ENCODE measurements around the gene KCNAB3.
A peak's percentile ranks its signal among the peaks of the same experiment; 100 is the strongest.
"Not testable (repeated sequence)": the region's sequence is repeated elsewhere in the genome, so short reads cannot be mapped to it uniquely, and the experiment has no call there.

Gene KCNAB3

DNA sequence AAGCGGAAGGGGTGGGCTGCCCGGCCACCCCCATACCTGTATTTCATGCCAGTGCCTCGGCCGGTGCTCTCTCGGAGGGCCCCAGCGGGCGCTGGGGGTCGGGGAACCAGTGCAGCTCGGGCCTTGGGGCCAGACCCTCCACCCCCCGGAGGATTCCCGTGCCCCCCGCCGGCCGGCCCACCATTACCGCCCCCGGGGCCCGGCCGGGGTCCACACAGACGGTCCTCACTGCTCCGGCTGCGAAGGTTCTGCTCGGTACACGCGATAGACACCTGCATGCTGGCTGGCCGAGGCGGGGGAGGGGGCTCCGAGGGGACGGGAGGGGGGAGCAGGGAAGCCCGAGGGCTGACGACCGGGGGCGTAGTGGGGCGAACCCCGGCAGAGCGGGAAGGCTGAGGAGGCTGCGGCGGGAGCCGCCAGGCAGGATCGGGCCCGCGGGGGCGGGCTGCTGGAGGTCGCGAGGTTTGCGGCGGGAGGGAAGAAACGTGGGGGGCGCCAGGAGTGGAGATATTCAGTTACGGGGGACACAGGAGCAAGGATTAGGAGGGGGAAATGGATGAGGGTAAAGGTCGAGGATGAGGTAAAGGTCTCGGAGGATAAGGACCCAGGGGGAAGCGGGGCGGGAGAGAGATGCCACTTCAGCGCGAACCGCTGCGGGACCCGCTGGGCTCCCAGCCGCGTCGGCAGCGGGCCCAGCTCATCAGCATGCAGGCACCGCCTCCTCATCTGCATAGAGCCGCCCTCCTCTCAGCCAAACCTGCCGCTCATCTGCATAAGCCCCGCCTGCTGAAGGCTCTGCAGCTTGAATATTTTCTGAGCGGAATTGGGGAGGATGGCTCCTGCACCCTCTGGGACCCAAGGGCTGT lies at the start of gene KCNAB3:
Gene KCNAB3 (minus strand): TSS at position 699 of the 866 bp plus-strand sequence. CDS start 421 bp downstream, at position 278.
- peak in 6 of 14 donors; percentile 13 to 83 (median 20) for DNase-seq

DNA sequence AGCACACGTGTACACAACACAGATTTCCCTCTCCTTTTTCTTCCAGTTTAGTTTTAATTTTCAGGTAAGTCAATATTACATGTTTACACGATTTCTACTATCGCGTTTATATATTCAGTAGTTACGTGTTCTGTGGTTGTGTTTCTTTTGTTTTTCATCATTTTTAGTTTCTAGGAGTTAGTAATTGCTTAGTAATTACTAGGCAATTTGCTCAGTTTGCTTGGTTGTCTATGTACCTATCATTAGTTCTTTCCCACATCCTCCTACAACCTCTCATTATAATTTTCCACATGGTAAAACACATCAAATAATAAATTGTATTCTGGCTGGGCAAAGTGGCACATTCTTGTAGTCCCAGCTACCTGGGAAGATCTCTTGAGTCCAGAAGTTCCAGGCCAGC lies 48.1 kb upstream of the KCNAB3 start:
- DNase-seq: no peak

DNA sequence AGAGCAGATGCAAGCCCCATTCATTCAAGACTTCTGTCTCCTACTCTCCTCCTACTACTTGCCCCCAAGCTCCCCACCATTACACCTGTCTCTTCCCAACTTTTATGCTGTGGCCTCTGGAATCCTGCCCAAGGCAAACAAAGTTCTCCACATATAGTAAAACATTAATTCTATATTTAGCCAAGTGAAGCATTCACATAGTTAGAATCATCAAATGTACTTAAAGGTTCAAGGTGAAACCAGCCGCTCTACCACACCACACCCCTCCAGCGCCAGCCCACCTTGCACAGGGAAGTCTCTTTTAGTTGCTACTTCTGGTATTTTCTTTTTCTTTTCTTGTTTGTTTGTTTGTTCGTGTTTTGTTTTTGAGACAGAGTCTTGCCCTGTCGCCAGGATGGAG lies 47.4 kb upstream of the KCNAB3 start:
- DNase-seq: no peak

DNA sequence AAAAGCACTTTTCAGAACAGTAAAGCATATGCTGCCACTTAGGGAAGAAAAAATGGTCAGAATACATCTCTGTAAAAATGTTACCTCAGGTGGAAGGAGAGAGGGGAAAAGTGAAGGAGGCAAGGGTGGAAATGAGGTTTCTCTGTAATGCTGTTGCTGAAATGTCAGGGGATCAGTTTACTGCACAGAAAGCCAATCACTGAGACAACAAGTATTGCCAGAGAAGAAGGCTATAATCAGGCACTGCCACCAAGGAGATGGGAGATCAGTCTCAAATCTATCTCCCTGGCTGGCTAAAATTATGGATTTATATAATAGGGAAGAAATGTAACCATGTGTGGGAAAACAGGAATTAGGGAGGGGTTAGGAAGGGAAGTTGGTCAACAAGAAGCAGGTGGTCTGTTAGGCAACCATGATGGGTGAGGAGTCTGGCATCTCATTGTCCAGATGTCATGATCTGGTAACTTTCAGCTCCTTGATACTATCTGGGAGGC lies 45.0 kb upstream of the KCNAB3 start:
- DNase-seq: no peak

DNA sequence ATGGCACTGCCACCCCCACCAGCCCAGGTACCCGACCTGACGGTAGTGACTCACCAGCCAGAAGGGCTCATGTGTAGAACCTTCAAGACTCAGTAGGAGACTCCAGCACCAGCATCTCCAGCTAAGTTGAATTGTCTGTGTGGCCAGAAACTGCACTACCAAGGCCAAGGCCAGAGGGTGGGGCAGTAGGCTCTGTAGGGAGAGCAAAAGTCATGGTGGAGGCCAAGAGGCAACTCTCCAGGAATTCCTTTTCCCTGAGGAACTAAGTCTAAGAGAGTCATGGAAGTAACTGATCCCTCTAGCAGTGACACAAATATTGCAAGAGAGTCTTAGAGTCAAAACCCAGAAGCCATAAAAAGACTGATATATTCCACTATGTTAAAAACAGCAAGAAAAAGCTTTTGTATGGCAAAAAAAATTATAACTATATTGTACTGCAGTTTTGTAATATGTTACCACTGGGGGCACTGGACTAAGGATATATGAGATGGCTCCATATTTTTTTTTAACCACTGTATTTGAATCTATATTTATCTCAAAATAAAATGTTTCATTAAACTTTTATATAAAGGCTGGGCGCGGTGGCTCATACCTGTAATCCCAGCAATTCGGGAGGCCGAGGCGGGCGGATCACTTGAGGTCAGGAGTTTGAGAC lies 42.6 kb upstream of the KCNAB3 start:
- no peak for DNase-seq

DNA sequence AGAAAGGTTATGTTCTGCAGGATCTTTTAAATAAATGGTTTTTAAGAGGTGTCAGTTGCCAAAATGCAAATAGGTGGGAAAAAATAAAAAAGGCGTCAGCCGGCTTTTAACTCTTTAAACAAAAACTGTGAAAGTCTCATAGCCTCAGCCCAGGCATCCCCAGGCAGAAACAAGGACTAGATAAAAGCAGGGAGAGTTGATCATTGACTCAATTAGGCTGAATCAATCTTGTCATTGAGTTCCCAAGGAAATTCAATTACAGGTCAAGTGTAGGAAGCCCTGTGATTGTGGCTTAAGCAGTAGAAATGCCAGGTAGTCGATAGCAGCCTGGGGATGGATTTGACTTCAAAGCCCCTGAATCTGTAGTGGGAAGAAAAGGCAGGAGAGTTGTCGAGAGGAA lies 42.0 kb upstream of the KCNAB3 start:
- DNase-seq: no peak

DNA sequence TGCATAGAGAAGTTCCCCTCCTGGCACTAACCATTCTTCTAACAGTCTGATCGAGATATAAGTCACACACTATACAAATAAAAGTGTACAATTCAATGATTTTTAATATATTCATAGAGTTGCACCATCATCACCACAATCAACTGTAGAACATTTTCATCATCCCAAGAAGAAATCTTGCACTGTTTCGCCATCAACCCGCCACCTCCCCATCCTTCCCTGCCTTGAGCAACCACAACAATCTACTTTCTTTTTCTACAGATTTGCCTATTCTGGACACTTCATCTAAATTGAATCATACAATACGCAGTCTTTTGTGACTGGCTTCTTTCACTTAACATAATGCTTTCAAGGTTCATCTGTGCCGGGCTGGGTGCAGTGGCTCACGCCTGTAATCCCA lies 39.8 kb upstream of the KCNAB3 start:
- DNase-seq: no peak

DNA sequence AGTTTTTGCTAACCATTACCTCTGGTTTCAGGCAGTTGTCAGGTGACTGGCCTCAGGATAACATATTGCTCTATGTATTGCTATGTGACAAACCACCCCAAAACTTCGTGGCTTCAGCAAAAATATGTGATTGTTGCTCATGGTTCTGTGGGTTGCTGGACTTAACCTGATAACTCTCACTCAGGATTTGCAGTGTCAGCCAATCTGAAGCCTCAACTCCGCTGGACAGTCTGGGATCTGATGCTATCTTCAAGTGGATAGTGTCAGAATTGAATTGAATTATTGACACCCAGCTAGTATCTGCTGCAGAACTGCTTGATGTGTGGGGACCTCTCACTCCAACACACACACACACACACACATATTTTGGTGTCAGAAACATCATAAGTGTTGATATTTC lies 38.1 kb upstream of the KCNAB3 start:
- no peak for DNase-seq

DNA sequence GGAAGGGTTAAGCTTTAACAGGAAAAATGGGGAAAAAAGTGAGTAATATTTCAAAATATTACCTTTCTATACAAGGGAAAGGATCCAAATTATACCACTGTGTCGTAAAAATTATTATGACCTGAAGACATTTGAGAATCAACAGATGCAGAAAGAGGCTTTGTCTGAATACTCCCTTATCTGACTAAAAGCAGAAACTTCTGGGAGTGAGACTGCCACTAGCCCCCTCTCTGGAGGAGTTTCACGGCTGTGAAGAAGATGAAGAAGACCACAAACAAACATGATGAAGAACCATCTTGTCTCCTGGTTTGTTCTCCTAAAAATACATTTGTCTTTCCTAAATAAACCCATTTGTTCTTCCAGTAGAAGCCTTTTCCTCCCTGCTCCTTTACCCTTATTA lies 31.8 kb upstream of the KCNAB3 start:
- no peak for DNase-seq

DNA sequence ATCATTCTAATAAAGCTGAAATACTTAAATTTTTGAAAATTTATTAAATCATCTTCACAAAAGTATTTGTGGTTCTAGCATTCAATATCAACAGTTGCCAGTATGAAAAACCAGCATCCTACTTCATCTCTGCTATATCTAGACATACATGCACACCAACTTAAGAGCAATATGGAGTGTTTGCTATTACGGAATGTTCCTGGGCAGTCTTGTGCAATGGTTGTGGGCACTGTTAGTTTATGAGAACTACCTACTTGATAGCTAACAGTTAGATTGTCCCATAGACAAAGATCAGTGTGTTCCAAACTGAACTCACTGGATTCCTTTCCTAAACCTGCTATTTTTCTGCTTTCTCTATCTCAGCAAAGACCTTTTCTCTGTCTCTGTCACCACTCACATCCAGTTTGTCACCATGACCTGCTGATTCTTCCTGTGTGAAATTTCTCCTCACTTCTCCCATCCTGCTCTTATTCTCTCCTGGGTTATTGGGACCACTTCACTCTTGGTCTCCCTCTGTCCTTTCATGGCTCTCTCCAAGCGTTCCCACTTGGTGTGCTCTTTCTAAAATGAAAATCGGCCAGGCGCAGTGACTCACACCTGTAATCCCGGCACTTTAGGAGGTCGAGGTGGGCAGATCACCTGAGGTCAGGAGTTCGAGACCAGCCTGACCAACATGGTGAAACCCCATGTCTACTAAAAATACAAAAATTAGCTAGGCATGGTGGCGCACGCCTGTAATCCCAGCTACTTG lies 30.0 kb upstream of the KCNAB3 start:
- DNase-seq: no peak

DNA sequence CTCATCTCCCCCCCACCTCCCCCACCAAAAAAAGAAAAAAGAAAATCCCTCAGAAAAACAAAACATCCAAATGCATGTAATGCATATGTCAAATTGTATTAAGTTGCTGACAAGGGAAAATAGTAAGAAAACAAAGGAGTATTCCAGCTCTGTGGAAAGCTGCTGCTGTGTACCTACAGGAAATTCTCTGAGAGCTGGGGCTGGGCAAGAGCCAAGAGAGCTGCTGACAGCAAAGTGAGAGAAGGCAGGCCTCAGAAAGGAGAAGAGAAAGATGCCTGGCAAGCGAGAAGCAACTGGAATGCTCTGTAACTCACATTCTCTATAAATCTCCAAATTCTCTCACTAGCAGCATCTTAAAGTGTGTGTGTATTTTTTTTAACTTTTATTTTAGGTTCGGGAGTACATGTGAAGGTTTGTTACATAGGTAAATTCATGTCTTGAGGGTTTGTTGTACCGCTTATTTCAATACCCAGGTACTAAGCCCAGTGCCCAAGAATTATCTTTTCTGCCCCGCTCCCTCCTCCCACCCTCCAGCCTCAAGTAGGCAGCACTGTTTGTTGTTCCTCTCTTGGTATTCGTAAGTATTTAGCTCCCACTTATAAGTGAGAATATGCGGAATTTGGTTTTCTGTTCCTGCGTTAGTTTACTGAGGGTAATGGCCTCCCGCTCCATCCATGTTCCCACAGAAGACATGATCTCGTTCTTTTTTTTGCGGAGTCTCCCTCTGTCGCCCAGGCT lies 26.7 kb upstream of the KCNAB3 start:
- no peak for DNase-seq

DNA sequence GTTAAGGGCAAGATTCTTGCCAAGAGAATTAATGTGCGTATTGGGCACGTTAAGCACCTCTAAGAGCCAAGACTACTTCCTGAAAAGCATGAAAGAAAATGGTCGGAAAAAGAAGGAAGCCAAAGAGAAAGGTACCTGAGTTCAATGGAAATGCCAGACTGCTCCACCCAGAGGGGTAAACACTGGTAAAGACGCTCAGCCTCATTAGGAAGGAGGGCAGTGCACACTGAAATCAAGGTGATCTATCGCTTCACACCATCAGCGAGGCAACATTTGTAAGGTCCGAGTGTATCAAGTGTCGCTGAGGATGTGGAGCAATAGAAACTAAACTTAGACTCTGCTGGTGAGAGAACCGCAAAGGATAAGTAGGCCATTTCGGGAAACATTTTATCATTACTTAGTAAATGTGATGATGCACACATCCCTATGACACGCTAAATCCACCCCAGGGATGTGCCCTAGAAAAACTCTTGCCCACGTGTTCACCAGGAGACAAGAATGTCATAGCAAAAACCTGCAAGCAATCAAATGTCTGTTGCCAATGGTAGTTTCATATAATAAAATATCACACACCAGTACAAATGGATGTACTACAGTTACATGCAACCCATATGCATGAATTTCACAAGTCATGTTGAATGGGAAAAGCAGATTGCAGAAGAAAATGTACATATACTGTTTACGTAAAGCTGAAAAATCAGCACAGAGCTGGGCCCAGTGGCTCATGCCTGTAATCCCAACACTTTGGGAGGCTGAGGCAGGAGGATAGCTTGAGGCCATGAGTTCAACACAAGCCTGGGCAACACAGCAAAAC lies 26.0 kb upstream of the KCNAB3 start:
- no peak for DNase-seq

DNA sequence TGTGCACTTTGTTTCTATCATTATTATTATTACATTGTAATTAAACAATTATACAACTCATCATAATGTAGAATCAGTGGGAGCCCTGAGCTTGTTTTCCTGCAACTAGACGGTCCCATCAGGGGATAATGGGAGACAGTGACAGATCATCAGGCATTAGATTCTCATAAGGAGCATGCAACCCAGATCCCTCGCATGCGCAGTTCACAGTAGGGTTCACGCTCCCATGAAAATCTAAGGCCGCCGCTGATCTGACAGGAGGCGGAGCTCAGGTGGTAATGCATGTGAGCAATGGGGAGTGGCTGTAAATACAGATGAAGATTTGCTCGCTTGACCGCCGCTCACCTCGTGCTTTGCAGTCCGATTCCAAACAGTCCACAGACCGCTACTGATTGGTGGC lies 23.6 kb upstream of the KCNAB3 start:
- DNase-seq: not testable (repeated sequence)

DNA sequence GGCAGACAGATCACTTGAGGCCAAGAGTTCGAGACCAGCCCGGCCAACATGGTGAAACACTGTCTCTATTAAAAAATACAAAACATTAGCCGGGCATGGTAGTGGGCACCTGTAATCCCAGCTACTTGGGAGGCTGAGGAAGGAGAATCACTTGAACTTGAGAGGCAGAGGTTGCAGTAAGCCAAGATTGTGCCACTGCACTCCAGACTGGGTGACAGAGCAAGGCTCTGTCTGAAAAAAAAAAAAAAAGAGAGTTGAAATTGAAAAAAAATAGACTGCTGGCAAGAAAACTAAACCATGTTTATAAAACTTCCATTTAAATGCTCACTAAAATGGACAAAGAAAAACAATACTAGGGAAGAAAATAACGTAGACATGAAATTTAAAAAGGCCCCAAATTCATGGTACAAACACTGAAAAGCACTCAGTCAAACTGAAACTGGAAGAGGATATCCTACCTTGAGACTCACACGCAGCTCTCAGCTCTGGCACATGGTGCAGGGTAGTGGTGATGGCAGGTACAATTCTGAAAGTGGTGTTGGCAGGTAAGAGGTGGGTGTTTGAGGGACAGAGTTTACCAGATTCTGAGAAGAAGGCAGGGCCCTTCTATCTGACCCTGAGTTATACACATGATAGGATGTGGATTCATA lies 21.6 kb upstream of the KCNAB3 start:
- no peak for DNase-seq

DNA sequence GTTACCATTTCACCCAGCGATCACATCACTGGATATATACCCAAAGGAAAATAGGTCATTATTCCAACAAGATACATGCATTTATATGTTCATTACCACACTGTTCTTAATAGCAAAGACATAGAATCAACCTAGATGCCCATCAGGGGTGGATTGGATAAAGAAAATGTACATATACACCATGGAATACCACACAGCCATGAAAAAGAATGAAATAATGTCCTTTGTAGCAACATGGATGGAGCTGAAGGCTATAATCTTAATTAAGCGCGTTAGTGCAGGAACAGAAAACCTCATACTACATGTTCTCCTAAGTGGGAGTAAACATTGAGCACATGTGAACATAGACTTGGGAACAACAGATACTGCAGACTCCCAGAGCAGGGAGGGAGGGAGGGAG lies 20.9 kb upstream of the KCNAB3 start:
- no peak for DNase-seq

DNA sequence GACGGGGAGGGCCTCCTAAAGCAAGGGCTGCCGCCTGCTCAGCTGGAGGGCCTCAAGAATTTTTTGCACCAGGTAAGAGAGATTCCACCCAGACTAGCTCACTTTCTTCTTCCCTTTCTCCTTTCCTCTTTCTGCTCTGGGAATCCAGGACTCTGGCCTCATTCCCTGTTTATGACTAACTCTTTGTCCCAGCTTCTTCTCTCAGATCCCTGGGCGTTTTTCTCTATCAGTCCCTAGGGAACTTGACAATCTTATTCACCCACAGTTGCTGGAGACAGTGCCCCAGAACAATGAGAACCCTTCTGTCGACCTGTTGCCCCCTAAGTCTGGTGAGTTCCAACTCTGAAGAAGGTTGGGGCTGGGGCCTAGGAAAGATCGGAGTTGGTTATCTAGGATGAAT lies 18.0 kb upstream of the KCNAB3 start:
- DNase-seq: no peak

DNA sequence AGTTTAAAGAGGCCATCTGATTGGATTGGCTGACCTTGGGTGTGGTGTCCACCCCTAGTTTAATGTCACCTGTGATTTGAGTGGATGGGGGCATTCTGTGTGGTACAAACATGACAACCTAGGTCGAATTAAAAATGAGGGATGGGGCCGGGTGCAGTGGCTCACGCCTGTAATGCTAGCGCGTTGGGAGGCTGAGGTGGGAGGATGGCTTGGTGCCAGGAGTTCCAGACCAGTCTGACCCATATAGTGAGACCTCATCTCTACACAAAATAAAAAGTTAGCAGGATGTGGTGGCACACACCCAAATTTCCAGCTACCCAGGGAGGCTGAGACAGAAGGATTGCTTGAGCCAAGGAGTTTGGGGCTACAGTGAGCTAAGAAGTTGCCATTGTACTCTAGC lies 16.8 kb upstream of the KCNAB3 start:
- DNase-seq: no peak

DNA sequence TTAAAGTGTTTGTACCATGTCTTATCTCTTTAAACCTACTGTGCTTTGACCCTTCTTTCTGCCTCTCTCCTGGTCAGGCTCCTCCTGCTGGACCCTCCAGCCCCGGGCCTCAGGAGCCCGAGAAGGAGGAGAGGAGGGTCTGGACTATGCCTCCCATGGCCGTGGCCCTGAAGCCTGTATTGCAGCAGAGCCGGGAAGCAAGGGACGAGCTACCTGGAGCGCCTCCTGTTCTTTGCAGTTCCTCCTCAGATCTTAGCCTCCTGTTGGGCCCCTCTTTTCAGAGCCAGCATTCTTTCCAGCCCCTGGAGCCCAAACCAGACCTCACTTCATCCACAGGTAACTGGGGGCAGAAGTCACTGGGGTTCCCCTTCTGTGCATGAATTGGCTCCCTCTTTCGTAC lies 16.0 kb upstream of the KCNAB3 start:
- DNase-seq: no peak

DNA sequence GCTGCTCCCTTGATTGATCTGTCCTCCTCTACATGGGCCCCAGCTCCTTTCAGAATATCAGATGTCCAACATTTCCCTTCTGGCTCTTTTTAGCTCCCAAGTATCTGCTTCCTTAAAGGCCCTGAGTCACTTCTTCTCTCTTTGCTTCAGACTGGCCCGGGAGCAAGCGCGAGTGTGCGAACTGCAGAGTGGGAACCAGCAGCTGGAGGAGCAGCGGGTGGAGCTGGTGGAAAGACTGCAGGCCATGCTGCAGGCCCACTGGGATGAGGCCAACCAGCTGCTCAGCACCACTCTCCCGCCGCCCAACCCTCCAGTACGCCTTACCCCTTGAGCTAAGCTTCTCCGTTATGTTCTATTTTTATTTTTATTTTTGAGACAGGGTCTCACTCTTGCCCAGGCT lies 14.7 kb upstream of the KCNAB3 start:
- no peak for DNase-seq

DNA sequence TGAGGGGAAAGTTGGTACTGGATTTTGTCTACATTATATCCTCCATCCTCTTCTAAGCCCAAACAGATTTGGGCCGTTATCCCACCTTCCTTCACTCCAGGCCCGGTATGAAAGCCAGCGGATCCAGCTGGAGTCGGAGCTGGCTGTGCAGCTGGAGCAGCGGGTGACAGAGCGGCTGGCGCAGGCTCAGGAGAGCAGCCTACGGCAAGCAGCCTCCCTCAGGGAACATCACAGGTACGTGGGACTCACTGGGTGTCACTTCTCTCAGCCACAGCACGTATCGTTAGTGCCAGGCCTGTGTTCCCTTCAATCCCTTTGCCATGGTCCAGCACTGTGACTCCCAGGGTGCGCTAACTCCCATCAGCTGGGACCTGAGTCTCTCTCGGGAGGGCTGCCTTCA lies 13.6 kb upstream of the KCNAB3 start:
- DNase-seq: no peak

DNA sequence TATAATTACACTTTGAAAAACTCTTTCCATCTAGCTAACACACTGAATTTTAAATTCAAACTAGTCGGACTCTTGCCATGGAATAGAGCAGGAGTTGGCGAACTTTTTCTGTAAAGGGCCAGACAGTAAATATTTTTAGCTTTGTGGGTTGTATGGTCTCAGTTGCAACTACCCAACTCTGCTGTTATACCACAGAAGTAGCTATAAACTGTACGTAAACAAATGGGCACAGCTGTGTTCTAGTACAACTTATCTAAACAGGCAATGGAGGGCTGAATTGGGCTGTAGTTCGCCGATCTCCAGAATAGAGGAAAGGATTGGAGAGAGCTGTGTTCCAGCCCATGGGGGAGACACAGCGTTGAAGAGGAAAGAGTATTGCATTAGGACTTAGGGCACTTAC lies 11.1 kb upstream of the KCNAB3 start:
- DNase-seq: no peak
